Neuronal stem cell (in vitro differentiated cells): Measurements from ENCODE around the gene ZNF550.

Experiments used
- DNase-seq: peaks from one replicate; pipeline ENCODE4 v3.0.0-alpha.2; 2013; ENCODE audit warnings: low spot score
- H2AFZ ChIP-seq: one replicate; pipeline ENCODE4 v1.6.1; 2013; ENCODE audit warnings: mild to moderate bottlenecking, low read length, inconsistent platforms
- H2AK5ac ChIP-seq: 2 replicates; pipeline ENCODE4 v1.6.1; 2013; ENCODE audit warnings: low read depth, mild to moderate bottlenecking, inconsistent platforms, low read length, moderate library complexity, mixed read lengths
- H2BK120ac ChIP-seq: 2 replicates; pipeline ENCODE4 v1.6.1; 2013; ENCODE audit warnings: low read depth, mild to moderate bottlenecking, inconsistent platforms, low read length, moderate library complexity, mixed read lengths
- H2BK12ac ChIP-seq: one replicate; pipeline ENCODE4 v1.6.1; 2013; ENCODE audit warnings: low read length, inconsistent platforms
- H2BK15ac ChIP-seq: 2 replicates; pipeline ENCODE4 v1.6.1; 2013; ENCODE audit warnings: mild to moderate bottlenecking, low read length, inconsistent platforms, mixed read lengths
- H2BK5ac ChIP-seq: one replicate; pipeline ENCODE4 v1.6.1; 2013; ENCODE audit warnings: inconsistent platforms, mild to moderate bottlenecking, low read length, moderate library complexity
- H3K14ac ChIP-seq: one replicate; pipeline ENCODE4 v1.6.1; 2013; ENCODE audit warnings: low read length, inconsistent platforms
- H3K18ac ChIP-seq: 2 replicates; pipeline ENCODE4 v1.6.1; 2013; ENCODE audit warnings: low read length, inconsistent platforms
- H3K23ac ChIP-seq: 2 replicates; pipeline ENCODE4 v1.6.1; 2013; ENCODE audit warnings: low read depth, mild to moderate bottlenecking, mixed read lengths, low read length, inconsistent platforms; ENCODE audit not compliant: poor library complexity
- H3K27ac ChIP-seq: replicated peaks from 3 replicates; pipeline ENCODE4 v1.5.1; 2013; ENCODE audit warnings: low read length, inconsistent platforms
- H3K27me3 ChIP-seq, 3 experiments: 2 replicates each; pipeline ENCODE4 v1.6.1; 2013; ENCODE audit warnings: low read length in 3 of 3, mild to moderate bottlenecking in 2 of 3, inconsistent platforms in 1 of 3, low read depth in 1 of 3, mixed read lengths in 1 of 3, moderate library complexity in 1 of 3; ENCODE audit not compliant: control insufficient read depth in 3 of 3, insufficient read depth in 3 of 3
- H3K36me3 ChIP-seq, 2 donors: replicated peaks in 1 of 2; 2 replicates each; pipeline ENCODE4 v1.6.1; 2013; ENCODE audit warnings: low read length in 2 of 2; ENCODE audit not compliant: control insufficient read depth in 2 of 2, insufficient read depth in 2 of 2
- H3K4ac ChIP-seq: 2 replicates; pipeline ENCODE4 v1.6.1; 2013; ENCODE audit warnings: inconsistent platforms, mild to moderate bottlenecking, low read length, moderate library complexity
- H3K4me1 ChIP-seq, 2 donors: 1 replicate in 1 of 2; 2 replicates in 1 of 2; pipeline ENCODE4 v1.6.1; 2013; ENCODE audit warnings: low read length in 2 of 2, low read depth in 1 of 2; ENCODE audit not compliant: control insufficient read depth in 2 of 2, insufficient read depth in 1 of 2
- H3K4me2 ChIP-seq: one replicate; pipeline ENCODE4 v1.6.1; 2013; ENCODE audit warnings: mild to moderate bottlenecking, low read length, inconsistent platforms; ENCODE audit not compliant: insufficient read depth, poor library complexity, severe bottlenecking
- H3K4me3 ChIP-seq, 2 donors: 2 replicates each; pipeline ENCODE4 v1.5.1; 2013; ENCODE audit warnings: low read length in 2 of 2, mild to moderate bottlenecking in 2 of 2, inconsistent platforms in 1 of 2, moderate library complexity in 1 of 2
- H3K79me1 ChIP-seq: one replicate; pipeline ENCODE4 v1.6.1; 2013; ENCODE audit warnings: low read depth, mild to moderate bottlenecking, inconsistent platforms, low read length, moderate library complexity
- H3K9ac ChIP-seq: one replicate; pipeline ENCODE4 v1.6.1; 2013; ENCODE audit warnings: mild to moderate bottlenecking, low read depth, low read length, inconsistent platforms; ENCODE audit not compliant: poor library complexity
- H3K9me3 ChIP-seq, 2 donors: replicated peaks in 1 of 2; 2 replicates each; pipeline versions ENCODE3 to v1.6.1; 2013; ENCODE audit warnings: low read length in 2 of 2, mild to moderate bottlenecking in 2 of 2, inconsistent platforms in 1 of 2, low read depth in 1 of 2, mixed read lengths in 1 of 2, moderate library complexity in 1 of 2; ENCODE audit not compliant: control insufficient read depth in 2 of 2, insufficient read depth in 1 of 2
- H4K8ac ChIP-seq: one replicate; pipeline ENCODE4 v1.6.1; 2013; ENCODE audit warnings: low read depth, mild to moderate bottlenecking, inconsistent platforms, low read length, moderate library complexity
- H4K91ac ChIP-seq: one replicate; pipeline ENCODE4 v1.6.1; 2013; ENCODE audit warnings: low read length, low read depth, mild to moderate bottlenecking, inconsistent platforms; ENCODE audit not compliant: poor library complexity
- WGBS, 2 donors: extraction: QIAGEN DNeasy Blood & Tissue Kit; methylation state at CpG; one replicate each; pipeline ENCODE4 v1.1.7; 2013; ENCODE audit warnings: missing lambda C conversion rate in 2 of 2, mixed read lengths in 1 of 2; ENCODE audit not compliant: insufficient read length in 2 of 2, insufficient replicate concordance in 1 of 2; ENCODE audit errors: extremely low coverage in 2 of 2; 5-methylcytosine and 5-hydroxymethylcytosine counted together

ZNF550 gene

DNA sequence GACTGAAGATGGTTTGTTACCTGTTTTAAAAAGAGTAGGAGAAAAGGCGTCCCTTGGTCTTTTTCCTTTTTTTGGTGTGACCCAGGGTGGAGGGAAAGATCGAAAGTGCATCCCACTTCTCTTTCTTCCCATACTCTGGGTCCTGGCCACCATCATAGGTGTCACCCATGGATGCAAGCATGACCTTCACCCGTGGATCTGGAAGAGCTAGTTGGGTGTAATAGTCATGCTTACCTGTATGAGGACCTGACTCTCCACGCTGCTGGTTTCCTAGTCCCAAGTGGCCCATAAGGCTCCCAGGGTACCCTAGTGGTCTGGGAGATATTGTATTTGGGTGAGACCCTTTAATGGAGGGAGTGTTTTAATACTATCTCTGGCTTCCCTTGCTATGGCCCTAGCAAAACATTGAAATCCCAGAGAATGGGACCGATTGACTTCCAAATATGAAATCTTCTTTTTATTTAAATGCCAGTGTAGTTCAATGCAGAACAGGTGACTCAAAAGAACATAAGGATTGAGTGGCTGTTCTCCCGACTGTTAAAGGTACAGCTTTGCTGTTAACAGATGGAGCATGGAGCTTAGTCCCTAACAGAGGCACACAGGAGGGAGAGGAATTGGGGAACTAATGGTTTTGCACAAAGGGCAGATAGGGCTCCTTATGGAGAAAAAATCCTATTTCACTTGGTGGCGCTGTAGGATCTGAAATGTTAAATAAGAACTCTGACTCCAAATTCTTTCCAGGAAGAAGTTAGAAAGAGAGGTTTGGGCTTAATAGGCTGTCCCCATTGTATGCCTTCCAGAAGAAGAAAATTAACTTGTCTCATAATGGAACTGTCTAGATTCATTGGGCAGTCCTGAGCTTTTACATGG, 7.0 kb upstream of the ZNF550 start:
- H3K9ac ChIP-seq, result no peak overlapping the region
- H4K91ac ChIP-seq, result no peak overlapping the region
- H2BK5ac ChIP-seq, result no peak overlapping the region
- no peak overlapping the region for H2BK15ac ChIP-seq
- H2BK120ac ChIP-seq, result no peak overlapping the region
- no CpG with 5 or more reads among the region's 7 CpGs for WGBS, 2 donors
- no peak overlapping the region for H3K4me3 ChIP-seq
- no peaks in the 10 kb centered on the region for H3K4me1 ChIP-seq
- no peaks in the 10 kb centered on the region for H3K27me3 ChIP-seq
- no peak overlapping the region for H3K18ac ChIP-seq
- H3K27ac ChIP-seq, result no peak overlapping the region
- no peak overlapping the region for H2AK5ac ChIP-seq
- H3K9me3 ChIP-seq, result peaks cover 48 to 71% of the 10 kb centered on the region in 2 donors
- no peak overlapping the region for H2BK12ac ChIP-seq
- H3K79me1 ChIP-seq, result no peaks in the 10 kb centered on the region
- H3K23ac ChIP-seq, result no peak overlapping the region
- peaks cover 5 to 17% of the 10 kb centered on the region in 2 donors for H3K36me3 ChIP-seq
- no peak overlapping the region for H4K8ac ChIP-seq
- no peak overlapping the region for H2AFZ ChIP-seq
- DNase-seq, result no peak
- no peak overlapping the region for H3K4ac ChIP-seq
- no peak overlapping the region for H3K4me2 ChIP-seq
- no peak overlapping the region for H3K14ac ChIP-seq

DNA sequence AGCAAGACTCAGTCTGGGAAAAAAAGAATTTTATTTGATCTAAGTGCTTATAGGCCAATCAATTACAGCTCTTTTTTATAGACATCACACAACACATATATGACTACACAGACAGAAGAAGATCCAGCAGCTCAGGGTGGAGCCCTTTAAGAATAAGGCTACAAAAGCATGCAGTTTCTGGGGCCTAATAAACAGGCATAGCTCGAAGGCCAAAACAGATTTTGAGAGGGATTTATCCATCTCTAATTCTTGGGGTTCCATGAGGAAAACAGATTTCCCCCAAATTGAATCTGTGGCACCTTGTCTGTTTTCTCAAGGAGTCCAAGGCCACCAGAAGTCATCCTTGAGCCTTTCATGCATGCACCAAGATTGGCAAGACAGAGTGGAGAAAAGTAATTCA, 3.9 kb upstream of the ZNF550 start:
- Histone ChIP-seq H3K4me1 (peaks cover 2 to 4% of the 10 kb centered on the region in 2 donors), H4K91ac (no peak overlapping the region), H3K18ac (no peak overlapping the region), H3K27me3 (no peaks in the 10 kb centered on the region), H2AFZ (no peak overlapping the region), H3K27ac (no peak overlapping the region), H2BK15ac (no peak overlapping the region), H3K4me3 (no peak overlapping the region), H3K79me1 (peaks cover 3% of the 10 kb centered on the region), H3K14ac (no peak overlapping the region), H2BK120ac (no peak overlapping the region), H3K23ac (no peak overlapping the region), H3K4ac (no peak overlapping the region), H4K8ac (no peak overlapping the region), H3K9me3 (peaks cover 29 to 53% of the 10 kb centered on the region in 2 donors), H2AK5ac (no peak overlapping the region), H3K36me3 (no peaks in the 10 kb centered on the region), H2BK12ac (no peak overlapping the region), H3K4me2 (no peak overlapping the region), H2BK5ac (no peak overlapping the region), H3K9ac (no peak overlapping the region)
- no CpG with 5 or more reads among the region's 1 CpG for WGBS, 2 donors
- no peak for DNase-seq

DNA sequence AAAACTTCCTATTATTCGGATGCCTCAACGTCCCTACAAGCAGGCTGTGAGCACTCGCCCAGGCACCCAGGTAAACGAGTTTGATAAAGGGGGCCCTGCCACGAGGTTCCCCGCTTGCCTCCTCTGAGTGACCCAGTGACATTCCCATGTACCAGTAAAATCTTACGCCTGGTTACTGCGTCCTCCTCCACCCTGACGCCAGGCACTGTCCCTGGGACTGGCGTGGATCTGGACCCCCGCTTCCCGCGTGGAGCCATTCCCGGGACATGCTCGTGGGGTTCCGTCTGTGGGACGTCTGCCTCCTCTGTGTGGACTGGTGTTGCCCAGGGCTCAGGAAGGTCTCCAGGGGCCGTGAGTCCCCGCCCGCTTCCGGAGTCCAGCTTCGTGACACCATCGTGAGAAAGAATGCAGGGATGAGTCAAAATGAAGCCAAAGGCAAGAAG, 407 bp upstream of the ZNF550 start:
- H3K14ac ChIP-seq, result no peak overlapping the region
- peaks cover 6 to 24% of the 10 kb centered on the region in 2 donors for H3K36me3 ChIP-seq
- no peak for DNase-seq
- no peak overlapping the region for H3K4ac ChIP-seq
- H3K27ac ChIP-seq, result no peak overlapping the region
- no CpG with 5 or more reads among the region's 23 CpGs for WGBS, 2 donors
- H4K91ac ChIP-seq, result no peak overlapping the region
- peak overlapping the region; percentile 53 to 95 for H3K4me3 ChIP-seq
- H2BK120ac ChIP-seq, result no peak overlapping the region
- H3K79me1 ChIP-seq, result peaks cover 5% of the 10 kb centered on the region
- H3K23ac ChIP-seq, result no peak overlapping the region
- H3K4me1 ChIP-seq, result peaks cover 8 to 10% of the 10 kb centered on the region in 2 donors
- H2AK5ac ChIP-seq, result no peak overlapping the region
- H2BK5ac ChIP-seq, result no peak overlapping the region
- peak overlapping the region; percentile 92 for H2AFZ ChIP-seq
- peaks cover 9 to 42% of the 10 kb centered on the region in 2 donors for H3K9me3 ChIP-seq
- H3K4me2 ChIP-seq, result no peak overlapping the region
- no peak overlapping the region for H3K18ac ChIP-seq
- no peak overlapping the region for H2BK15ac ChIP-seq
- no peak overlapping the region for H2BK12ac ChIP-seq
- no peak overlapping the region for H3K9ac ChIP-seq
- no peaks in the 10 kb centered on the region for H3K27me3 ChIP-seq
- no peak overlapping the region for H4K8ac ChIP-seq

DNA sequence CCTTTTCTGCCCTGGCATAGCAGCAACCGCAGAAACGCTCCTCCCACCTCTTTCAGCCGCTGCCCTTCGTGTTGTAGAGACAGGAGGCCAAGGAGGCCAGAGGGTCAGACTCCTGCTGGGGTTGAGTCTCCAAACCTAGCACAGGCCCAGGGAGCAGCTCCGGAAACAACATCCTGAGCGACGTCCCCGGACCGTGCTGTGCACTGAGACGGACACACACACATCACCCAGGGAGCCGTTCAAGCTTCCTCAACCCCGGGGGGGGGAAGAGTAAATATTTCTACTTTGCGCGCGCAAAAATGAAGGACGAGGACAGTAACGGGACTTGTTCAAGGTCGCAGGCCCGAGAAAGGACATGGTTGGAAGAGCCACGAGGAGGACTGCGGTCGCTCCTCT, 657 bp downstream of the ZNF550 start:
- H2BK12ac ChIP-seq, result no peak overlapping the region
- H3K36me3 ChIP-seq, result peaks cover 14 to 34% of the 10 kb centered on the region in 2 donors
- H3K23ac ChIP-seq, result no peak overlapping the region
- peaks cover 9 to 43% of the 10 kb centered on the region in 2 donors for H3K9me3 ChIP-seq
- peak overlapping the region; percentile 59 for H3K14ac ChIP-seq
- H3K4me1 ChIP-seq, result peaks cover 8 to 10% of the 10 kb centered on the region in 2 donors
- H2BK120ac ChIP-seq, result no peak overlapping the region
- peak overlapping the region; percentile 95 to 99 for H3K4me3 ChIP-seq
- H3K9ac ChIP-seq, result peak overlapping the region; percentile 97
- peak overlapping the region; percentile 91 for H2BK5ac ChIP-seq
- no peak overlapping the region for H4K8ac ChIP-seq
- H2AK5ac ChIP-seq, result peak overlapping the region; percentile 71
- no peak for DNase-seq
- H3K79me1 ChIP-seq, result peaks cover 5% of the 10 kb centered on the region
- peak overlapping the region; percentile 70 for H3K4me2 ChIP-seq
- H2BK15ac ChIP-seq, result no peak overlapping the region
- peak overlapping the region; percentile 76 for H3K18ac ChIP-seq
- no CpG with 5 or more reads among the region's 22 CpGs for WGBS, 2 donors
- no peak overlapping the region for H3K4ac ChIP-seq
- no peak overlapping the region for H4K91ac ChIP-seq
- peak overlapping the region; percentile 92 for H2AFZ ChIP-seq
- no peaks in the 10 kb centered on the region for H3K27me3 ChIP-seq
- no peak overlapping the region for H3K27ac ChIP-seq
